Parathyroid adenoma (tissue), 2 donors: ENCODE measurements around the gene ZC3HAV1.
"Not testable (repeated sequence)": the region's sequence is repeated elsewhere in the genome, so short reads cannot be mapped to it uniquely, and the experiment has no call there.

Experiments used
- H2AFZ ChIP-seq: fragments of 300-600 bp; sonication (generic); one replicate; pipeline ENCODE4 v1.7.0; 2017; ENCODE audit warnings: antibody characterized with exemption, mild to moderate bottlenecking
- H3K27ac ChIP-seq: fragments of 300-600 bp; sonication (generic); one replicate; pipeline ENCODE4 v1.7.0; 2017
- H3K27me3 ChIP-seq: fragments of 300-600 bp; sonication (generic); one replicate; pipeline ENCODE4 v1.7.0; 2017; ENCODE audit warnings: low read length; ENCODE audit not compliant: control insufficient read depth, insufficient read depth
- H3K36me3 ChIP-seq: fragments of 300-600 bp; sonication (generic); one replicate; pipeline ENCODE4 v1.7.0; 2017; ENCODE audit warnings: low read length; ENCODE audit not compliant: control insufficient read depth, insufficient read depth
- H3K4me1 ChIP-seq: fragments of 300-600 bp; sonication (generic); one replicate; pipeline ENCODE4 v1.7.0; 2017; ENCODE audit warnings: control low read depth
- H3K4me2 ChIP-seq: fragments of 300-600 bp; sonication (generic); one replicate; pipeline ENCODE4 v1.7.0; 2017; ENCODE audit warnings: low read length
- H3K4me3 ChIP-seq: fragments of 300-600 bp; sonication (generic); one replicate; pipeline ENCODE4 v1.7.0; 2017; ENCODE audit warnings: low read depth, low read length
- H3K79me2 ChIP-seq: fragments of 300-600 bp; sonication (generic); one replicate; pipeline ENCODE4 v1.7.0; 2017; ENCODE audit warnings: control low read depth
- H3K9ac ChIP-seq: fragments of 300-600 bp; sonication (generic); one replicate; pipeline ENCODE4 v1.7.0; 2017; ENCODE audit warnings: mild to moderate bottlenecking
- H3K9me3 ChIP-seq: fragments of 300-600 bp; sonication (generic); one replicate; pipeline ENCODE4 v1.7.0; 2017; ENCODE audit warnings: low read length; ENCODE audit not compliant: control insufficient read depth
- TF ChIP-seq, protein P1 (sequence below): fragments of 300-600 bp; sonication (generic); IDR thresholded peaks from one replicate; pipeline ENCODE4 v1.7.0; 2017; ENCODE audit warnings: antibody characterized with exemption, mild to moderate bottlenecking
- donor health status: primary hyperparathyroidism.

ZC3HAV1 gene

DNA sequence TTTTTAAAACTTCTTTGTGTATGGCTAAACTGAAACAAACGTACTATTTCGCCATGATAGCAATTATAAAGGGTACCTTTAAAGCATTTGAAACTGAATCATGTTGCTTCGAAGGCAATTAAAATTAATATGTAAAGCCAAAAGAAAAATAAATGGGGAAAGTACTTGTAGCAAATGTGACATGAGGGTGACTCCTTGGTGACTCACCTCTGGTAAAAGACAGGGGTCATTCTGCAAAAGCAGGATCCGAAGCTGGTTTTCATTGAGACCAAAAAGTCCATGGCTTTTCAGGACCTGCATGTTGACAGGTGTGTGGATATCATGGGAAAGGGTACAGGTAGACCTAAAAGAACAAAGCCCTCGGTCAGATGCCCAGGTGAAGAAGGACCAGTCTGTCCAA, 75.2 kb downstream of the ZC3HAV1 start:
- Histone ChIP-seq H3K36me3 (no peaks in the 10 kb centered on the region), H3K9me3 (no peaks in the 10 kb centered on the region), H3K4me1 (peaks cover 2% of the 10 kb centered on the region), H3K4me2 (no peak overlapping the region), H3K27me3 (no peaks in the 10 kb centered on the region), H2AFZ (no peak overlapping the region), H3K79me2 (no peaks in the 10 kb centered on the region), H3K9ac (no peak overlapping the region), H3K4me3 (no peak overlapping the region), H3K27ac (no peak overlapping the region)
- TF ChIP-seq, protein P1, sequence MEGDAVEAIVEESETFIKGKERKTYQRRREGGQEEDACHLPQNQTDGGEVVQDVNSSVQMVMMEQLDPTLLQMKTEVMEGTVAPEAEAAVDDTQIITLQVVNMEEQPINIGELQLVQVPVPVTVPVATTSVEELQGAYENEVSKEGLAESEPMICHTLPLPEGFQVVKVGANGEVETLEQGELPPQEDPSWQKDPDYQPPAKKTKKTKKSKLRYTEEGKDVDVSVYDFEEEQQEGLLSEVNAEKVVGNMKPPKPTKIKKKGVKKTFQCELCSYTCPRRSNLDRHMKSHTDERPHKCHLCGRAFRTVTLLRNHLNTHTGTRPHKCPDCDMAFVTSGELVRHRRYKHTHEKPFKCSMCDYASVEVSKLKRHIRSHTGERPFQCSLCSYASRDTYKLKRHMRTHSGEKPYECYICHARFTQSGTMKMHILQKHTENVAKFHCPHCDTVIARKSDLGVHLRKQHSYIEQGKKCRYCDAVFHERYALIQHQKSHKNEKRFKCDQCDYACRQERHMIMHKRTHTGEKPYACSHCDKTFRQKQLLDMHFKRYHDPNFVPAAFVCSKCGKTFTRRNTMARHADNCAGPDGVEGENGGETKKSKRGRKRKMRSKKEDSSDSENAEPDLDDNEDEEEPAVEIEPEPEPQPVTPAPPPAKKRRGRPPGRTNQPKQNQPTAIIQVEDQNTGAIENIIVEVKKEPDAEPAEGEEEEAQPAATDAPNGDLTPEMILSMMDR, result no peak

DNA sequence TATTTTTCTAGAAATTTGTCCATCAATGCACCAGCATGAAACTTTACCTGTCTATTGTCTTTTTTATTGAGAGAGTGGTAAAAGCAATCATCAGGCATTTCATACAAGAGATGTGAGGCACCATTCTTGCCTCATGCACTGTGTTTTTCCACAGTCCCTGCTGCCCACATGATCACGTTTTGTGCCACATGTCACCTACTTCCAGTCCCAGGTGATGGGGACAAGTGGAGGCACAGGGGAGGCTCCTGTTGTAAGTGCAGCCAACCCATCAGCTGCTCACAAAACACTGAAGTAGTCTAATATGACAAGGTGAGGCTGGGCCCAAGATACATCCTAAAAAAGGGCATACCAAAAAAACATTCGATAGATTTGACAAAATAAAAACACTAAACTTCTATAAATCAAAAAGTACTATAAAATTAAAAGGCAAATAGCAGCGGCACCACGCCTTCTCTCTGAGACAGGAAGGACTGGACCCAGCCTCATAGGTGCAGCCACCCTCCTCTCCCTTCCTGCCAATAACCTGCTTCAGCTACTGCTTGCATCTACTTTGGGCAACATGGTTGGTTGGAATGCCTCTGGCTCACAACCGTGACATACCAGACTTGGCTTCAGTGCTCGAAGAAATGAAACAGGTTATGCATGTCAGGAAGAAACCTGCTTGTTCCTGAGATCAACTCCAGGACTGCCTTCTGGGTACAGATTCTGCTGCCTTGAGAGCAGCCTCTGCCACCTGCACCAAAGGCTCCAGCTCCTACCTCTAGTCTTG, 76.0 kb downstream of the ZC3HAV1 start:
- H3K4me3 ChIP-seq, result no peak overlapping the region
- no peaks in the 10 kb centered on the region for H3K9me3 ChIP-seq
- no peak overlapping the region for H3K27ac ChIP-seq
- H3K4me1 ChIP-seq, result peaks cover 2% of the 10 kb centered on the region
- no peak overlapping the region for H3K4me2 ChIP-seq
- H3K36me3 ChIP-seq, result no peaks in the 10 kb centered on the region
- H3K79me2 ChIP-seq, result no peaks in the 10 kb centered on the region
- H3K9ac ChIP-seq, result no peak overlapping the region
- H2AFZ ChIP-seq, result no peak overlapping the region
- H3K27me3 ChIP-seq, result no peaks in the 10 kb centered on the region
- TF ChIP-seq, protein P1, result no peak

DNA sequence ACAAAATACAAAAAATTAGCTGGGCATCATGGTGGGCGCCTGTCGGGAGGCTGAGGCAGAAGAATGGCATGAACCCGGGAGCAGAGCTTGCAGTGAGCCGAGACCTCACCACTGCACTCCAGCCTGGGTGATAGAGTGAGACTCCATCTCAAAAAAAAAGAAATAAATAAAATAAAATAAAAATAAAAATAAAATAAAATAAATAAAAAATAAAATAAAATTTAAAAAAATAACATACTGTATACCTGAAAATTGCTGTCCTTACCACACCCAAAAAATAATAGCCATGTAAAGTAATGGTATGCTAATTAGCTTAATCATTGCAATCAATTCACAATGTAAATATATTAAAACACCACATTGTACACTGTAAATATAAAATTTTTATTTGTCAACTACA, 77.0 kb downstream of the ZC3HAV1 start:
- no peaks in the 10 kb centered on the region for H3K79me2 ChIP-seq
- H3K36me3 ChIP-seq, result no peaks in the 10 kb centered on the region
- no peaks in the 10 kb centered on the region for H3K27me3 ChIP-seq
- H3K9ac ChIP-seq, result no peak overlapping the region
- no peak overlapping the region for H3K27ac ChIP-seq
- TF ChIP-seq, protein P1, result no peak
- H3K4me2 ChIP-seq, result no peak overlapping the region
- no peak overlapping the region for H3K4me3 ChIP-seq
- no peaks in the 10 kb centered on the region for H3K9me3 ChIP-seq
- H2AFZ ChIP-seq, result no peak overlapping the region
- H3K4me1 ChIP-seq, result peaks cover 2% of the 10 kb centered on the region

DNA sequence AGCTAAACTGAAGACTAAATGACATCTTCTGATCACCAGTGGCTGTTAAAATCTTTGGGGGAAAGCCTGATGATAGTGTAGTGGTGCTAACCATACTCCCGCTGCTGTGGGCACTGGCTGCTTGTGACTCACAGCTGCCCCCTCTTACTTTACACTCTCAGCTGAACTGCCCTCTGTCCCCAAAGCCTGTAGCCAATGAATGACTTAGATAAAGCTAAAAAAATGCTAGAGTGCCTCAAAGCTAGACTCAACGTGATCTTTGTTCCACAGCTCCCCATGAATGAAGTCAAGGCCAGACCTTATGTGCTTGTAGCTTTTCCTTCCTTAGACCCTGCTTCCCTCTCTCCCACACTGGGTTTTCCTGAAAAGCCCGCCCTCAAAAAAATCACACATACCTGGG, 80.2 kb downstream of the ZC3HAV1 start:
- Histone ChIP-seq H3K27me3 (no peaks in the 10 kb centered on the region), H3K36me3 (no peaks in the 10 kb centered on the region), H3K79me2 (no peaks in the 10 kb centered on the region), H3K4me3 (no peak overlapping the region), H3K27ac (no peak overlapping the region), H3K9ac (no peak overlapping the region), H3K9me3 (no peaks in the 10 kb centered on the region), H3K4me2 (no peak overlapping the region), H3K4me1 (no peaks in the 10 kb centered on the region), H2AFZ (no peak overlapping the region)
- TF ChIP-seq, protein P1, result no peak

DNA sequence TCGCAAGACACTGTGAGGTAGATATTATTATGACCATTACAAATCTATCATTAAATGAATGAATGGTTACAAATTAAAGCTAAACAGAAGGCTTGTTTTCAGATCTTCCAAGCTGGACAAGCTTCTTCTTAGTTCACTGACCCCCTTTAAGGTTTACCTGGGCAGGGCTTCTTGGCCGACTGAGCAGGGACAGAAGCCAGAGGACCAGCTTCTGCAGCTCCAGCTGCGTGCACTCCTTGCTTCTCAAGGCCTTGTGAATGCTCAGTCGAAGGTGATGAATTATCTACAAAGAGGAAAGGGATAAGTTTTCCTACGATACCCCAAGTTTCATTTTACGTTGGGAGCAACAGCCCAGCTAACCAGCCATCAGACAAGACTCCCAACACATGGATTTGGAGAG, 83.0 kb downstream of the ZC3HAV1 start:
- Histone ChIP-seq H3K9ac (no peak overlapping the region), H3K36me3 (no peaks in the 10 kb centered on the region), H3K27me3 (no peaks in the 10 kb centered on the region), H3K4me1 (no peaks in the 10 kb centered on the region), H3K4me2 (no peak overlapping the region), H3K79me2 (no peaks in the 10 kb centered on the region), H3K4me3 (no peak overlapping the region), H3K27ac (no peak overlapping the region), H2AFZ (no peak overlapping the region), H3K9me3 (no peaks in the 10 kb centered on the region)
- TF ChIP-seq, protein P1, result no peak

DNA sequence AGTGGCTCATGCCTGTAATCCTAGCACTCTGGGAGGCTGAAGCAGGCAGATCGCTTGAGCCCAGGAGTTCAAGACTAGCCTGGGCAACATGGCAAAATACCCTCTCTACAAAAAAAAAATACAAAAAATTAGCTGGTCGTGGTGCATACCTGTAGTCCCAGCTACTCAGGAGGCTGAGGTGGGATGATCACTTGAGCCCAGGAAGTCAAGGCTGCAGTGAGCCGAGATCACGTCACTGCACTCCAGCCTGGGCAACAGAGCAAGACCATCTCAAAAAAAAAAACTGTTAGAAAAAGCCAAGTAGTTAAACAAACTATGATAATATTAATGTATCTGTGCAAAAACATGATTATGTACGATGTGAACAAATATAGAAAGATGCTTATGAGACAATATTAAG, 83.7 kb downstream of the ZC3HAV1 start:
- not testable (repeated sequence) for H3K36me3 ChIP-seq, H3K4me1 ChIP-seq, H3K9me3 ChIP-seq, H3K27me3 ChIP-seq, H3K79me2 ChIP-seq, H3K4me2 ChIP-seq, H3K27ac ChIP-seq, H3K9ac ChIP-seq, H3K4me3 ChIP-seq, H2AFZ ChIP-seq
